GM12878 (cell line): Measurements from ENCODE around the gene SRPX2. TPM values are rescaled to one million over a fixed set of nuclear protein-coding genes. Genes with fewer than 3 reads are reported as not detected.

ENCODE experiments used
- ATAC-seq: fragments of 200-7000 bp; cut with Tn5 transposase; 3 replicates; pipeline ENCODE4 v1.9.1; 2020; ENCODE audit warnings: mild to moderate bottlenecking, moderate library complexity
- BruUV-seq: library from RNA; stranded (reverse); fragments of 400-500 nt; replicated peaks from 2 replicates; lab custom pipeline; 2021; lab: Mats Ljungman, UMichigan
- CTCF ChIA-PET: fragments of 300-600 bp; sonication (Branson Sonifier 250); formaldehyde crosslinking; extraction: SDS; loops from one replicate; lab custom pipeline; 2021; ENCODE audit warnings: inconsistent platforms; lab: Yijun Ruan, JAX
- POLR2A ChIA-PET: fragments of 350-600 bp; formaldehyde crosslinking; extraction: SDS; loops from one replicate; lab custom pipeline; 2021; ENCODE audit warnings: inconsistent platforms; lab: Charles Lee
- RAD21 ChIA-PET: fragments of 300-600 bp; sonication (Branson Sonifier 250); formaldehyde crosslinking; loops from one replicate; lab custom pipeline; 2023; ENCODE audit warnings: antibody characterized with exemption; ENCODE audit not compliant: unreplicated experiment; lab: Charles Lee
- SMC1A ChIA-PET: fragments of 300-600 bp; sonication (Branson Sonifier 250); formaldehyde crosslinking; loops from one replicate; lab custom pipeline; 2023; ENCODE audit not compliant: unreplicated experiment, uncharacterized antibody; lab: Charles Lee
- DNase-seq: peaks from one replicate; pipeline ENCODE4 v3.0.0-alpha.2; 2011; ENCODE audit warnings: low read depth, low spot score
- FAIRE-seq: peaks from 3 replicates; lab custom pipeline; 2011; peaks lifted over from hg19 to GRCh38; lab: Jason Lieb, UNC
- H2AFZ ChIP-seq: 2 replicates; pipeline ENCODE4 v1.6.0; 2011; ENCODE audit warnings: low read depth, low read length, control low read depth; ENCODE audit not compliant: control insufficient read depth
- H3K27ac ChIP-seq: 2 replicates; pipeline ENCODE4 v1.5.1; 2011; ENCODE audit warnings: control low read depth; ENCODE audit not compliant: control insufficient read depth, insufficient read depth
- H3K27me3 ChIP-seq, 2 experiments: replicated peaks in 1 of 2; 2 replicates each; pipeline versions ENCODE4 v1.6.0 to v1.6.1; 2011; ENCODE audit warnings: low read length in 1 of 2; ENCODE audit not compliant: control insufficient read depth in 2 of 2, insufficient read depth in 2 of 2
- H3K36me3 ChIP-seq, 2 experiments: 2 replicates each; pipeline ENCODE4 v1.5.1; 2011; ENCODE audit warnings: low read length in 1 of 2; ENCODE audit not compliant: control insufficient read depth in 2 of 2, insufficient read depth in 2 of 2
- H3K4me1 ChIP-seq: 2 replicates; pipeline ENCODE4 v1.6.1; 2011; ENCODE audit warnings: mild to moderate bottlenecking, low read length, moderate library complexity, mixed read lengths; ENCODE audit not compliant: control insufficient read depth, insufficient read depth
- H3K4me2 ChIP-seq: 2 replicates; pipeline ENCODE4 v1.6.0; 2011; ENCODE audit warnings: control low read depth; ENCODE audit not compliant: control insufficient read depth, insufficient read depth
- H3K4me3 ChIP-seq: fragments of 200-600 bp; sonication (generic); 2 replicates; pipeline ENCODE4 v1.5.1; 2016
- H3K79me2 ChIP-seq: 2 replicates; pipeline ENCODE4 v1.6.0; 2011; ENCODE audit warnings: low read length; ENCODE audit not compliant: control insufficient read depth, insufficient read depth
- H3K9ac ChIP-seq: 2 replicates; pipeline ENCODE4 v1.8.0; 2011; ENCODE audit warnings: low read length, control low read depth, mixed read lengths; ENCODE audit not compliant: control insufficient read depth, insufficient read depth
- H3K9me3 ChIP-seq: replicated peaks from 3 replicates; pipeline ENCODE4 v1.5.1; 2011; ENCODE audit warnings: mild to moderate bottlenecking, low read length; ENCODE audit not compliant: control insufficient read depth, insufficient read depth
- H4K20me1 ChIP-seq: 2 replicates; pipeline ENCODE4 v1.6.0; 2011; ENCODE audit not compliant: control insufficient read depth, insufficient read depth
- ASH2L ChIP-seq: fragments of 300-600, 200-600 bp; sonication (generic); IDR thresholded peaks from 2 replicates; pipeline ENCODE4 v1.6.1; 2017; ENCODE audit warnings: low read depth, mild to moderate bottlenecking, borderline replicate concordance
- ATF2 ChIP-seq: IDR thresholded peaks from 2 replicates; pipeline ENCODE4 v1.6.1; 2012; ENCODE audit warnings: low read length, inconsistent platforms
- HCFC1 ChIP-seq: fragments of 150-350 bp; IDR thresholded peaks from 2 replicates; pipeline ENCODE4 v1.6.1; 2014; ENCODE audit warnings: low read length
- KAT2A ChIP-seq: conservative IDR thresholded peaks from 2 replicates; pipeline ENCODE4 v1.6.1; 2011; ENCODE audit warnings: low read depth, low read length; ENCODE audit not compliant: control insufficient read depth
- POLR2AphosphoS2 ChIP-seq: IDR thresholded peaks from 2 replicates; pipeline ENCODE4 v1.6.1; 2011; ENCODE audit warnings: low read depth, mild to moderate bottlenecking, low read length, improper control_type of control experiment, moderate library complexity
- REST ChIP-seq: IDR thresholded peaks from 2 replicates; pipeline ENCODE4 v1.6.1; 2012; ENCODE audit warnings: mild to moderate bottlenecking, low read depth, low read length
- USF1 ChIP-seq: IDR thresholded peaks from 2 replicates; pipeline ENCODE4 v1.6.1; 2011; ENCODE audit warnings: borderline replicate concordance, low read depth, mild to moderate bottlenecking, moderate library complexity, mixed read lengths, low read length; ENCODE audit not compliant: insufficient read depth; ENCODE audit errors: extremely low read length
- ZBTB40 ChIP-seq: fragments of 450-650 bp; IDR thresholded peaks from 2 replicates; pipeline ENCODE4 v1.6.1; 2016; ENCODE audit warnings: mild to moderate bottlenecking, moderate library complexity, borderline replicate concordance
- whole genome bisulfite sequencing: methylation state at CpG from one replicate; pipeline ENCODE4 v1.1.6; 2016; ENCODE audit warnings: low lambda C conversion rate; ENCODE audit not compliant: insufficient replicate concordance, insufficient coverage; ENCODE audit errors: missing lambda C conversion rate; 5-methylcytosine and 5-hydroxymethylcytosine counted together
- in situ Hi-C: fragments of 300-500 bp; cut with MboI; formaldehyde crosslinking; loops from 9 replicates; pipeline ENCODE4 v1.14.3; 2018; ENCODE audit warnings: mixed read lengths
- intact Hi-C: fragments of 100-400 bp; cut with micrococcal nuclease; formaldehyde crosslinking; loops from one replicate; pipeline ENCODE4 v1.14.2; 2022; ENCODE audit not compliant: unreplicated experiment
- polyA plus RNA-seq, 11 experiments: library from polyadenylated mRNA; depleted of rRNA in 4 of 11; unstranded in 6 of 11; stranded (reverse) in 5 of 11; fragments of >200 nt; fragmentation: Nextera tagmentation in 4 of 11; fragmentation: Illumina TruSeq in 1 of 11; extraction: Ambion mirVana in 4 of 11; extraction: Trizol in 1 of 11; gene quantifications; 1 replicate in 1 of 11; 2 replicates in 10 of 11; pipeline versions ENCODE4 v1.2.1 to v1.2.3, GENCODE V29; 2011 to 2016; ENCODE audit warnings: inconsistent platforms in 2 of 11, missing spikeins in 2 of 11, low read depth in 1 of 11
- total RNA-seq, 4 experiments: library from RNA; depleted of rRNA in 3 of 4; stranded (reverse); fragments of >200 nt in 3 of 4; fragmentation: Illumina TruSeq in 1 of 4; extraction: Trizol in 1 of 4; gene quantifications; 2 replicates each; pipeline versions ENCODE4 v1.2.1 to v1.2.3, GENCODE V29; 2013 to 2021

Gene SRPX2
- total and polyA plus RNA-seq, 10 of the 15 experiments (the other 5 are each of a cell fraction or from before 2014, with no cell fraction given), result not detected

- H3K9me3 ChIP-seq, result no peaks in the 10 kb centered on the region
- in situ Hi-C loops (no loop called here), intact Hi-C loops (no loop called here)
- H4K20me1 ChIP-seq, result no peaks in the 10 kb centered on the region
- SMC1A ChIA-PET, result no interaction called here
- H3K27ac ChIP-seq, result no peak overlapping the region
- RAD21 ChIA-PET, result no interaction called here
- no peaks in the 10 kb centered on the region for H3K79me2 ChIP-seq
- H3K36me3 ChIP-seq, result no peaks in the 10 kb centered on the region
- TF ChIP-seq ATF2 (no peak), POLR2AphosphoS2 (no peak), ZBTB40 (no peak), USF1 (no peak), REST (no peak), KAT2A (no peak), HCFC1 (no peak), ASH2L (no peak)
- 0% methylated on average over 3 of the region's 3 CpGs for WGBS
- no peak overlapping the region for H2AFZ ChIP-seq
- no peak overlapping the region for H3K4me3 ChIP-seq
- DNase-seq (no peak), ATAC-seq (no peak), FAIRE-seq (no peak)
- no peaks in the 10 kb centered on the region; a peak in 1 of 4 replicates for H3K27me3 ChIP-seq
- POLR2A ChIA-PET, result no interaction called here
- H3K4me1 ChIP-seq, result no peaks in the 10 kb centered on the region
- H3K9ac ChIP-seq, result no peak overlapping the region
- CTCF ChIA-PET, result interaction anchor here (1.2 kb wide), 1 partner anchor 126 kb away, joined by 3 read pairs; no protein-coding TSS in a partner anchor
- no TSS peak for BruUV-seq
- H3K4me2 ChIP-seq, result no peak overlapping the region
These were observed 1.7 kb upstream of the SRPX2 start for GRCh38 chrX:100642290-100642689.
